Superior temporal gyrus (tissue), 1 donor: ENCODE measurements around the gene IFI35.
A peak's percentile ranks its signal among the peaks of the same experiment; 100 is the strongest.
"Not testable (repeated sequence)": the region's sequence is repeated elsewhere in the genome, so short reads cannot be mapped to it uniquely, and the experiment has no call there.

Source experiments
- DNase-seq: peaks from one replicate; pipeline ENCODE4 v3.0.0-alpha.2; 2016; ENCODE audit errors: extremely low spot score

The IFI35 gene

DNA sequence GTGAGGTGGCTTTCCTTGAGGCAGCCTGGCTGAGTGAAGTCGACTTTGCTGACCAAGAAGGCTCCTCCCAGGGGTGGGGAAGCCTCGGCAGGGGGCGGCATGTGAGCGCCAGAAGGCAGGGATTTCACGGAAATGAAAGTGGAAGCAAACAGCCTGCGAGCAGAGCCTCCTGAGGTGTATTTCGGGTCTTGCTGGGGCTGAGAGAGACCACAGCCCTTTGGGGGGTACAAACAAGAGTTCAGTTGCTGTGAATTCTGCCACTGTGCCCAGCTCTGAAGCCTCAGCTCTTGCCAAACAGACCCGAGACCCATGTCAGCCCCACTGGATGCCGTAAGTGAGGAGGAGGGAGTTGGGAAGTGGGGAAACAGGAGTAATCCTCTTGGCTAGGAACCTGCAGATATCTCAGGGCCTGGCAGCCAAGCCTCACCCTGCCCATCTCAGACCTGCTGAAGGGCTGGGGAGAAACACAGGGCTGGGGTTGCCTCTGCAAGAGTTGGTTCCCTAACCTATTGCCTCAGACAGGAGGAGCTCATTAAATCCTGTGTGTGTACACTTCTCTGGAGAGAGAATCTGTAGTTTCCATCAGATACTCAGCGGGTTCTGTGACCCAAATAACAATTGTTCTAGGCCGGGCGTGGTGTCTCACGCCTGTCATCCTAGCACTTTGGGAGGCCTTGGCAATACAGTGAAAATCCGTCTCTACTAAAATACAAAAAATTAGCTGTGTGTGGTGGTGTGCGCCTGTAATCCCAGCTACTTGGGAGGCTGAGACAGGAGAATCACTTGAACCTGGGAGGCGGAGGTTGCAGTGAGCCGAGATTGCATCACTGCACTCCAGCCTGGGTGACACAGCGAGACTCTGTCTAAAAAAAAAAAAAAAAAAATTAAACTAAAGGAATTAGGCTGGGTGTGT lies at the start of gene IFI35:
IFI35 (plus strand) TSS at position 146 of the 913 bp plus-strand sequence; CDS start at position 310, 164 bp downstream.
- peak; percentile 73 for DNase-seq

DNA sequence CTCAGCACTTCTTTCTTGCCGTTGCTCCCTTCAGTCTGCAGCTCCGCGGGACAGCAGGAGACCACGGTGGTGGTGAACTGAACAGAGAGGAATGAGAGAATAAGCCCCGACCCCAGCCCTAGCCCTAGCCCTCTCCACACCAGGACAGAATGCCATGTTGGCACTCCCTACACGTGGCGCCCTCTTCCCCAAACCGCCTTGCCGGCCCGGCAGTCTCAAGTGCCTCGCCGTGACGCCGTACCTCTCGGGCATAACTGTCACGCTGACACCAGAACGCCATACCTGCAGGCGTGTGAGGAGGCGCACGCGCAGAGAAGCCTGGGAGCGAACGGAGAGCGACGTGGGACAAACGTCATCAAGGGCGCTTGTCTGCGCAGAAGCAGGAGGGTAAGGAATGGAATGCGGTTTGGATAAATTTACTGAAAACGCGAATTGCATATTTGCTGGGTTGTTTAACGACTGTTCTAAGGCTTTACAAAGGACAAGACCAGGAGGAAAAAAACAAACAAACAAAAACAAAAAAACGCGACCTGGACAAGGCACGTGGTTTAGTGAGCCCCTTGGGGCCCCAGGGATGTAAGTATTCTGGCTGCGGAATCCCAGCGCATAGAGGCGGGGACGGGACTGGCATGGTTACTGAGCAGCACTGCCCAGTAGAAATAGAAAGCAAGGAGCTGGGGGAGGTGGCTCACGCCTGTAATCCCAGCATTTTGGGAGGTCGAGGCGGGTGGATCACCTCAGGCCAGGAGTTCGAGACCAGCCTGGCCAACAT lies 42.2 kb upstream of the IFI35 start, which contains the start of gene AARSD1:
AARSD1 (minus strand) TSS at position 294 of the 772 bp plus-strand sequence; CDS start at position 280, 14 bp downstream.
- DNase-seq, result peak; percentile 95

DNA sequence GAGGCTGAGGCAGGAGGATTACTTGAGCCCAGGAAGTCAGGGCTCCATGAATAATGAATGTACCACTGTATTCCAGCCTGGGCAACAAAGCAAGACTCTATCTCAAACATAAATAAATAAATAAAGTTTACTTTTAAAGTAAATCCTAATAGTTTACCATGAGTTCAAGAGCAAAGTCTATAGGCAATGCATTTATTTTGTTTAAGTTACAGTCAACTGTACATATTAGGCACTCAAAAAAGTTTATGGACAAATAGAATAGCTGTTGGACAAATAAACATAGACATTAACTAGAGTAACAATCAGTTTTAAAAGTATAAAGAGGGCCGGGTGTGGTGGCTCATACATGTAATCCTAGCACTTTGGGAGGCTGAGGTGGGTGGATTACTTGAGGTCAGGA lies 38.7 kb upstream of the IFI35 start:
- DNase-seq, result no peak

DNA sequence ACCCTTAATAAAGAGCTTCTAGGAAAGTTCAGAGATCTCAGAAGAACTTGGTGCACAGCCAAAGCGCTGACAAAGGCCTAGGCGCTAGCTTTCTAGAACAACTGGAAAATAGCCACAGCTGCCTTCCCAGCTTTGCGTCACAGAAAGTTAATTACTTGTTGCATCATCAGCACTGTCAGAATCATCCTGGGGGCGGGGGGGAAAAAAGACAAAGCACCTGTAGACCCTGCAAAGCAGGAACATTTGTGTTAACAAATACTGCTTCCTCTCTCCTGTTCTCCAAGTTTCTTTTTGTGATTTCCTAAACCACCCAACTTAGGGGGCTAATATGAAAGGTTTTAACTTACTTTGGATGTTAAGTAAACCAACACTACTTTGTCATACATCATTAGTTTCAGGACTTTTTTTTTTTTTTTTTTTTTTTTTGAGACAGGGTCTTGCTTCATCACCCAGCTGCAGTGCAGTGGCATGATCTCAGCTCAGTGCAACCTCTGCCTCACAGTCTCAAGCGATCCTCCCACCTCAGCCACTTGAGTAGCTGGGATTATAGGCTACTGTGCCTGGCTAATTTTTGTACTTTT lies 37.5 kb upstream of the IFI35 start:
- DNase-seq, result no peak

DNA sequence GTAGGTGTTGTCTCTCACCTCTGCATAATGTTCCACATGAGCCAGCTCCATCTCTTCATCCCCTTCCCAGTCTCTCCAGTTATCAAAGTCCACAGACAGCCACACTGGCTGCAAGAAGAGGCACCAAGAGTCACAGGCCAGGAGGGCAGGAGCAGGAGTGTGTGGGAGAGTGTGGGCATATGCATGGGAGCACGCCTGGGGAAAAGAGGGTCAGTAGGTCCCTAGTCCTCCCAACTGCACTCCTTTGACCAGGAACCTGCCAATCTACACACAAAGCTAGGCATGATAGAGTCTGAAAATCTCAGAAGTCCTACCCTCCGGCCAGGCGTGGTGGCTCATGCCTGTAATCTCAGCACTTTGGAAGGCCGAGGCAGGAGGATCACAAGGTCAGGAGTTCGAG lies 35.0 kb upstream of the IFI35 start:
- DNase-seq, result no peak

DNA sequence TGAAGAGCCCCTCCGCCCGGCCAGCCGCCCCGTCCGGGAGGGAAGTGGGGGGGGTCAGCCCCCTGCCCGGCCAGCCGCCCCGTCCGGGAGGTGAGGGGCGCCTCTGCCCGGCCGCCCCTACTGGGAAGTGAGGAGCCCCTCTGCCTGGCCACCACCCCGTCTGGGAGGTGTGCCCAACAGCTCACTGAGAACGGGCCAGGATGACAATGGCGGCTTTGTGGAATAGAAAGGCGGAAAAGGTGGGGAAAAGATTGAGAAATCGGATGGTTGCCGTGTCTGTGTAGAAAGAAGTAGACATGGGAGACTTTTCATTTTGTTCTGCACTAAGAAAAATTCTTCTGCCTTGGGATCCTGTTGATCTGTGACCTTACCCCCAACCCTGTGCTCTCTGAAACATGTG lies 33.3 kb upstream of the IFI35 start:
- not testable (repeated sequence) for DNase-seq

DNA sequence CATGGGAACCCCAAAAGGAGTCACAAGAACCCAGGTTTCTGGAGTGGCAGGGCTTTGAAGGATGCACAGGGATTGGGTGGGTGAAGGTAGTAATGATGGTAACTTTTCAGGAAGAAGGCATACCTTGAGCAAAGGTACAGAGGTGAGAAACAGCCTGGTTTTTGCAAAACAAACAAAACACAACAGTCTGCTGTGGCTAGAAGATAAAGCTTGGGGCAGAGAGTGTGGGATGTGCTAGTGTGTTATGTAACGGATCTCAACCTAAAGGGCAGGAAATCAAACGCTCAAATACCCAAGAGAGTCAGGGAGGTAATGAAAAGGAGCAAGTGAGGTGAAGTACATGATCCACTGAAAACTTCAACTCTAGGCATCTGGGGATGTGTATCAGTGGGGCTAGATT lies 31.3 kb upstream of the IFI35 start:
- no peak for DNase-seq

DNA sequence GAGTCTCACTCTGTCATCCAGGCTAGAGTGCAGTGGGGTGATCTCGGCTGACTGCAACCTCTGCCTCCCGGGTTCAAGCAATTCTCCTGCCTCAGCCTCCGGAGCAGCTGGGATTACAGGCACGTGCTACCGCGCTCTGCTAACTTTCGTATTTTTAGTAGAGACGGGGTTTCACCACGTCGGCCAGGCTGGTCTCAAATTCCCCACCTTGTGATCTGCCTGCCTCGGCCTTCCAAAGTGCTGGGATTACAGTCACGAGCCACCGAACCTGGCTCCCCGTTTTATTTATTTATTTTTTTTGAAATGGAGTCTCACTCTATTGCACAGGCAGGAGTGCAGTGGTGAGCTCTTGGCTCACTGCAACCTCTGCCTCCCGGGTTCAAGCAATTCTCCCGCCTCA lies 30.9 kb upstream of the IFI35 start:
- DNase-seq, result not testable (repeated sequence)

DNA sequence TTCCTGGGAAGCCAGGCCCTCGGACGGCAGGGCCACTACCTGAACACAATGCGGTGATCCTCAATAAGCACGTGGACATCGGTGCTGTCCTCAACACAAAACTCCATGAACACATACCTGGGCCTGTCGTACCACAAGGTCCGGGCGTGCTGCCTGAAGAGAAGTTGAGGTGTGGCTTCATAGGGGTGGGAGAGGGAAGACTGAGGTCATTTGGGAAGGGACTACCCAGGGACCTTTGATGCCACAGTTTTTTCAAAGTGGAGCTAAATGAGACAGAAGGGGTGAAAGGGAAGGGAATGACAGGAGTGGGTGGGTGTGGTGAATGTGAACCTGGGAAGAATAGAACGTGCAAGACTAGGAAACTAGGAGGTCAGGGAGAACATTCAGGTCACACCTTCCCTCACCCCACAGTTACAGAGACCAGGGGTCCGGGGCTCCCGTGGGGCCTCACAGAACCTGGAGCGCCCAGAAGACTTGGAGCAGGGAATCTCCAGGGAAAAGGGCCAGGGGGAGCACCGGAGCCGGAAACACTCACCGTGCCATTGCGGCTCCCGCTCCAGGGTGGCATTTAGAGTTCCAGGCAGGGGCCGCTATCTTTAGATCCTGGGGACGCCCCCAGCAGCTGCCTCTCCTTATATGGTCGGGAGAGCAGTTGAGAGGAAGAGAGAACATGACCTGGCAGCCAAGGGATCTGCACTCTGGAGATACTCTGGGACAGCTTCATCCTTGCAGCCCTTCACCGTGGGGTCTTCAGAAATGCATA lies 26.9 kb upstream of the IFI35 start, which contains the start of gene PTGES3L:
PTGES3L (minus strand) TSS at position 570 of the 763 bp plus-strand sequence; CDS start at position 543, 27 bp downstream.
- no peak for DNase-seq

DNA sequence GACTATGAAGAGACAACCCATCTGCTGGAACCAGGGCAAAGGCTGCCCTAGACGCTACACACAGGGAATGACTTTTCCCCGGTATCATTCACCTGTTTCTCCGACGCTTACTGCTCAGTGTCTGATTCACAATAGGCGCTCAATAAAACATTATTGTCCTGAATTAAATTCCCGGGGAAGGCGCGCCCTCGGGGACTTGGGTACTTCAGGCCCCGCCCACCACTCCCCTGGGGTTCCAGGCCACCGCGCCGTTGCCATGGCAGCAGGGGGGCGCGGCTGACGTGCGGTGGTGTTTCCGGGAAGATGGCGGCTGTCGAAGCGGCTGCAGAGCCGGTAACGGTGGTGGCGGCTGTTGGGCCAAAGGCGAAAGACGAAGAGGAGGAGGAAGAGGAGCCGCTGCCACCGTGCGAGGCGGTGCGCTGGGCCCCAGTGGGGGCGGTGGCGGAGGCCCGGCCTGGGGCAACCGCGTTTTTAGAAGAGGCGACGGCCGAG lies 26.3 kb upstream of the IFI35 start, which contains the start of gene RUNDC1:
RUNDC1 (plus strand) TSS at position 292 of the 492 bp plus-strand sequence; CDS start at position 304, 12 bp downstream.
- peak; percentile 86 for DNase-seq

DNA sequence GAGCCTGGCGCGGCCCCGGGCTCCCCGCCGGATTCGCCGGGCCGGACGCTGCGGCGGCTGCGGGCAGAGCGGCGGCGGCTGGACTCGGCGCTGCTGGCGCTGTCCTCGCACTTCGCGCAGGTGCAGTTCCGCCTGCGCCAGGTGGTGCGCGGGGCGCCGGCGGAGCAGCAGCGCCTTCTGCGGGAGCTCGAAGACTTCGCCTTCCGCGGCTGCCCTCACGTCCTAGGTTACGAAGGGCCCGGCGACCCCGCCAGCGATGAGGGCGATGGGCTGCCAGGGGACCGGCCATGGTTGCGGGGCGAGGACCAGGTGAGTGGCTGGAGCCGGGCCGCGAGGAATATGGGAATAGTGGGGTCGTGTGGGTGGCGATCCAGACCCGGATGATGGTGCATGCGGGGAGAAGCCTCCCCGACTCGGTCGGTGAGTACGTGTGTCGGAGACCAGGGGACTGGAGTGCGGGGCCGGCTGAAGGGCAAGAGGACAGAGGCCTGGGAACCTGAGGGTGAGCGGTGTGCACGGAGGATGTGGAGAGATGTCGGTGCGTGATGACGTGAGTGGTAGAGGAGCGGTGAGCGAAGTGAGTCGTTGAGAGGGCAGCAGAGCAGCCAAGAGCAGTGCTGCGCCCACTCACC lies 25.7 kb upstream of the IFI35 start:
- no peak for DNase-seq

DNA sequence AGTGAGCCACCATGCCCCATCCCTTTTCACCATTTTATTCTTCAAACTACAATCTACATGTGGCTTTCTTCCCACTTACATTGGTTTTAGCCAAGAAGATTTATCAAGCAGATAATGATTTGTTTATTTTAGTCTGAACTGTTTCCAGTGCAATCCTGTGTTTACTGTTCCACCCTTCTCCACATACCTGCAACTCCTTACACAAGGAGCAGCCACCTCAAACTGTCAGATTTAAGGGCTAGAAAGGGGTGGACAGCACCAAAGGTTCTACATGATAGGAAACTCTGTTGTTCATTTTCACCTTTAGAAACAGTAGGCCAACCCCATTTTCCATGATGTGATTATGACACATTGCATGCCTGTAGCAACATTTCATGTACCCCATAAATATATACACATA lies 24.3 kb upstream of the IFI35 start:
- no peak for DNase-seq

DNA sequence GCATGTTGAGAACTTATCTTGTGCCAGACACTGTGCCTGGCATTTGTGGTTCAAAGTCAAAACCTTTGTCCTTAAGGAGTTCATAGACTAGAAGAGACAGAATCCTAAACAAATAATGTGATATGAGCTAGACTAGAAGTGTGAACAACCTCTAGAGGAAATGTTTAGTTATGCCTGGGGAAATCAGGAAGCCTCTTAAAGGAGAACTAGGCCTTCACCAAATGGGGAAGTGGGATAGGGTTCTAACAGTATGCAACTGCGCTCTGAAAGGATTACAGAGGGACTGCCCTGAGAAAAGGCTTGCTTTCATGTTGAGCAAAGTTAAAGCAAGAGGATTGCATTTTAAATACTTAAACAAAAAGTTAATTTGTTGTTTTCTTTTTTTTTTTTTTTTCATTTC lies 21.4 kb upstream of the IFI35 start:
- no peak for DNase-seq

DNA sequence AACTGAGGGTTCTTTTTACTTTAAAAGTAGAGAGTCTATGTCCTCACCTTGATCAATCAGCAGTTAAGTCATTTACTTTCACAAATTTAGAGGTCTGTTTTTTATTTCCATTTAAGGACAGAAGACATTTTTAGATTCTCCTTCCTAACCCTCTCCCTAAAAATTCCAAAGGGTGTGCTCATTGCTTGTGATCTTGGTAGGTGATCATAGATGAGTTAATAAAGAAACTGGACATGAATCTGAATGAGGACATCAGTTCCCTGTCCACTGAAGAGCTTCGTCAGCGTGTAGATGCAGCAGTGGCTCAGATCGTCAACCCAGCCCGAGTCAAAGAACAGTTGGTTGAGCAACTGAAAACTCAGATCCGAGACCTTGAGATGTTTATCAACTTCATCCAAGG lies 17.4 kb upstream of the IFI35 start:
- no peak for DNase-seq

DNA sequence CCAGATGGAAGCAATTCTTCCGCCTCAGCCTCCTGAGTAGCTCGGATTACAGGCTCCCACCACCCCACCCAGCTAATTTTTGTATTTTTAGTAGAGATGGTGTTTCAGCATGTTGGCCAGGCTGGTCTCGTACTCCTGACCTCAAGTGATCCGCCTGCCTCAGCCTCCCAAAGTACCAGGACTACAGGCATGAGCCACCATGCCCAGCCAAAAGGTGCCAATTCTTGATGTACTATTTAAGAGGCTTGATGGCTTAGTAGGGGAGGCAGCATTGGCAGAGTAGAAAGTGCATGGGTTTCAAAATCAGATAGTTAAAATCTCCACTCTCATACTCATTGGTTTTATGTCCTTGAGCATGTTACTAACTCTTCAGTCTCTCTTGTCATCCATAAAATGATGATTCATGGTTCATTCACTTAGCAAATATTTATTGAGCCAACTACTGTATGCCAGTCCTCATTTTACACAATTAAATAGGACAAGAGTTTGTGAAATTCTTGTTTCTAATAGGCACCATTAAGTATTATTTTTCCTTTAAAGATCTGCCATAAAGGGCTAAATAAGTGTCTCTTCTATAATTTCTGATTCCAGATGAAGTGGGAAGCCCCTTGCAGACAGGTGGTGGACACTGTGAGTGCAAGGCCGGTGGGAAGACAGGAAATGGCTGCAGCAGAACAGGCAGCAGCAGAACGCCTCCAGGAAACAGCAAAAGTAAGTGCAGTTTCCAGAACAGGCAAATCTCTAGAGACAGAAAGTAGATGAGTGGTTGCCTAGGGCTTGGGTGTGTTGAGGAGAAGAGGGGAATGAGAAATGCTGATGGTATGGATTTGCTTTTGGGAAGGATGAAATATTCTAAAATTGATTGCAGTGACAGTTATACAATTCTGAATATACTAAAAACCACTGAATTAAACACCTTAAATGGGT lies 16.6 kb upstream of the IFI35 start:
- DNase-seq, result no peak

DNA sequence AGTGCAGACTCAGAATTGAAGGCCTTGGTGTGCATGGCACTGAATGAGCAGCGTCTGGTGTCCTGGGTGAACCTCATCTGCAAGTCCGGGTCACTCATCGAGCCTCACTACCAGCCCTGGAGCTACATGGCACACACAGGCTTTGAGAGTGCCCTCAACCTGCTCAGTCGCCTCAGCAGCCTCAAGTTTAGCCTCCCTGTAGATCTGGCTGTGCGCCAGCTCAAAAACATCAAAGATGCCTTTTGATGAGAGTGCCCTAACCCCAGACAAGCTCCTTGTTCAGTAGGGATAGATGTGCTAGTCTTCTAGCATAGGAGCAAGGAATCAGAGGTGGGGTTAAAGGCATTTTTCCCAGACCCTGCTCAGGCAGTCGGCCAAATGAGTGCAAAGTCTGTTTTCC lies 15.1 kb upstream of the IFI35 start:
- no peak for DNase-seq

DNA sequence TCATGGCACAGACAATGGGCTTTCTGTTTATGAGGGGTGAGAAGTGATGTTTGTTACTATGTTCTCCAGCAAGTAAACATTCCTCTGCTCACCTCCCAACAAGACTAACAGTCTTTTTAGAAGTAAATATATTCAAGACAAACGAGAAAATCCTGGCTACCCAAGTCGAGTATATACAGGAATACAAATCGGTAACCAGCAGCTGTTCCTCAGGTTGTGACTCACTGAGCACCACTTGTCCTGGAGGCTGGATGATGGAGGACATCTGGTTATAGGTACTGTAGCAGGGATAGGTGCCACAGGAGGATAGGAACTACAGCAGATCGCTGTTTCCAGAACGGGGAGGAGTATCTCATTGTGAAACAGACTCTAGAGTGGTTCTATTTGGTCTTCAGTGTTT lies 13.7 kb upstream of the IFI35 start:
- no peak for DNase-seq

DNA sequence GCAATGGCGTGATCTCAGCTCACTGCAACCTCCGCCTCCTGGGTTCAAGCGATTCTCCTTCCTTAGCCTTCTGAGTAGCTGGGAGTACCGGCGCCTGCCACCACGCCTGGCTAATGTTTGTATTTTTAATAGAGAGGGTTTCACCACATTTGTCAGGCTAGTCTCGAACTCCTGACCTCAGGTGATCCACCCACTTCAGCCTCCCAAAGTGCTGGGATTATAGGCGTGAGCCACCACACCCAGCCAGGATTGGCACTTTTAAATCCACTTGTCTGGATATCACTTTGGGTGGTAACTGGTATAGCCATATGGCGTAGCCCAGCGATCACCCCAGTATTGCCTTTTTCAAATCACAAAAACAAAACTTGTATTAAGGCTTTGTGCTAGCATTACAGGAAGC lies 12.7 kb upstream of the IFI35 start:
- not testable (repeated sequence) for DNase-seq

DNA sequence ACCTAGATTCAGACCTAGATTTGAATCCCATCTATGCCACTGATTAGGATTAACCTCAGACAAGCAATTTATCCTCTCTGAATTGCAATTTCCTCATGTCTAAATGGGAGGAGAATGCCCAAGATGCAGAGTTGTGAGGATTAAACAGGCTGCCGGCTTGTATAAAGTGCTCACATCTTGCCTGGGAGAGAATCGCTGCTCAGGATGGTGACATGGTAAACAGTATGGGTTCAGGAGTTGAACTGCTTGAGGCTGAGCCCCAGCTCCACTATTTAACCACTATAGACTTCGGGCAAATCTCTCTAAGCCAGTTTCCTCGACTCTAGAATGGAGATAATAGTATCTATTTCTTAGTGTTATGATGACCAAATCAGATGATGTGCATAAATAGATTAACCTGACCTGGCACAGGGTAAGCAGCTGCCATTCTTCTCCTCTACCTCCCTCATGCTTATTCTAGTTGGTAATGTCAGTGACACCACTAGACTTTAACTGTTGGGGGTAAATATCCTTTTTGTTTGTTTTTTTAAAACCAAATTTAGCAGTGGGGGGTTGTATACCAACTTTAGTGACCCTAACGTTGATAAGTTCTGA lies 9.1 kb upstream of the IFI35 start:
- DNase-seq, result no peak
